Measurements from ENCODE around the gene FAM13C.

Gene FAM13C

GRCh38 chr10:59397961-59398360 lies 35.6 kb upstream of the FAM13C start:
- no peaks in the 10 kb centered on the region for H3K27me3 ChIP-seq (ENCODE audit: control insufficient read depth, low read length)
- no peaks in the 10 kb centered on the region for H3F3A ChIP-seq (ENCODE audit: control insufficient read depth, insufficient read depth)
- no peak for TF ChIP-seq EZH2phosphoT487 (IDR thresholded peaks at IDR 0.05; ENCODE audit: borderline replicate concordance, low read length)
- no peaks in the 10 kb centered on the region for H3K79me2 ChIP-seq (ENCODE audit: control insufficient read depth, low read length)
- H3K36me3 ChIP-seq (ENCODE audit: control insufficient read depth, low read length) = no peaks in the 10 kb centered on the region
- H3K9me3 ChIP-seq (ENCODE audit: control insufficient read depth, insufficient read depth, low read length) = no peaks in the 10 kb centered on the region
- H4K20me1 ChIP-seq (ENCODE audit: control insufficient read depth, insufficient read depth, low read depth, low read length) = no peaks in the 10 kb centered on the region
- H3K9me2 ChIP-seq (replicated peaks; ENCODE audit: control insufficient read depth, low read length) = no peaks in the 10 kb centered on the region
- no peak overlapping the region for H3K4me2 ChIP-seq (ENCODE audit: low read length)
- no peaks in the 10 kb centered on the region for H3K4me1 ChIP-seq (ENCODE audit: control insufficient read depth, low read length)
- H3K4me3 ChIP-seq (ENCODE audit: low read length) = no peak overlapping the region
- H3K27ac ChIP-seq (ENCODE audit: low read depth, low read length) = no peak overlapping the region

DNA sequence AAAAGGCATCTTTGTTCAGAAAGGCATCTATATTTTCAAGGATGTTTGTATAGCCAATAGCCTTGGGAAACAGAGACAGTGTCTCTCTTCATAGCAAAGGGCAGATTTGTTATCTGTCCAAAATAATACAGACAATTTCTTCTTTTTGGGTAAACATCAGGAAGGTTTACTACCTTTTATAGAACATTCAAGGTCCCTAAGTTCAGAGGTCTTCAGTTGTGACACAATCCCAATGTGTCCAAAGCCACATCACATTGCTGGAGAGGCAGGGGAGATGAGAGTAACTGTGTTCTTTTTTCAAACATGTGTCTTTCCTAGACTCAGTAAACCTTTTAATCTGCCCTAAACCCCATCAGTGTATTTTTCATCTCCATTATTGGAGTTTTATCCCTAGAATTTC lies 33.6 kb upstream of the FAM13C start:
- no peaks in the 10 kb centered on the region for H3K9me3 ChIP-seq (ENCODE audit: control insufficient read depth, insufficient read depth, low read length)
- H3K27ac ChIP-seq (ENCODE audit: low read depth, low read length) = no peak overlapping the region
- H3K4me2 ChIP-seq (ENCODE audit: low read length) = no peak overlapping the region
- H3K79me2 ChIP-seq (ENCODE audit: control insufficient read depth, low read length) = no peaks in the 10 kb centered on the region
- no peaks in the 10 kb centered on the region for H3K36me3 ChIP-seq (ENCODE audit: control insufficient read depth, low read length)
- H3K4me3 ChIP-seq (ENCODE audit: low read length) = no peak overlapping the region
- TF ChIP-seq EZH2phosphoT487 (IDR thresholded peaks at IDR 0.05; ENCODE audit: borderline replicate concordance, low read length) = no peak
- TF ChIP-seq, protein P1, sequence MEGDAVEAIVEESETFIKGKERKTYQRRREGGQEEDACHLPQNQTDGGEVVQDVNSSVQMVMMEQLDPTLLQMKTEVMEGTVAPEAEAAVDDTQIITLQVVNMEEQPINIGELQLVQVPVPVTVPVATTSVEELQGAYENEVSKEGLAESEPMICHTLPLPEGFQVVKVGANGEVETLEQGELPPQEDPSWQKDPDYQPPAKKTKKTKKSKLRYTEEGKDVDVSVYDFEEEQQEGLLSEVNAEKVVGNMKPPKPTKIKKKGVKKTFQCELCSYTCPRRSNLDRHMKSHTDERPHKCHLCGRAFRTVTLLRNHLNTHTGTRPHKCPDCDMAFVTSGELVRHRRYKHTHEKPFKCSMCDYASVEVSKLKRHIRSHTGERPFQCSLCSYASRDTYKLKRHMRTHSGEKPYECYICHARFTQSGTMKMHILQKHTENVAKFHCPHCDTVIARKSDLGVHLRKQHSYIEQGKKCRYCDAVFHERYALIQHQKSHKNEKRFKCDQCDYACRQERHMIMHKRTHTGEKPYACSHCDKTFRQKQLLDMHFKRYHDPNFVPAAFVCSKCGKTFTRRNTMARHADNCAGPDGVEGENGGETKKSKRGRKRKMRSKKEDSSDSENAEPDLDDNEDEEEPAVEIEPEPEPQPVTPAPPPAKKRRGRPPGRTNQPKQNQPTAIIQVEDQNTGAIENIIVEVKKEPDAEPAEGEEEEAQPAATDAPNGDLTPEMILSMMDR (IDR thresholded peaks at IDR 0.05; ENCODE audit: low read depth, low read length, poor library complexity, severe bottlenecking) = no peak
- no peaks in the 10 kb centered on the region for H3K4me1 ChIP-seq (ENCODE audit: control insufficient read depth, low read length)
- H3K27me3 ChIP-seq (ENCODE audit: control insufficient read depth, low read length) = no peaks in the 10 kb centered on the region
- H3K9me2 ChIP-seq (replicated peaks; ENCODE audit: control insufficient read depth, low read length) = no peaks in the 10 kb centered on the region
- no peaks in the 10 kb centered on the region for H4K20me1 ChIP-seq (ENCODE audit: control insufficient read depth, insufficient read depth, low read depth, low read length)
- H3F3A ChIP-seq (ENCODE audit: control insufficient read depth, insufficient read depth) = no peaks in the 10 kb centered on the region

- Histone ChIP-seq H3K9me2 (replicated peaks; ENCODE audit: control insufficient read depth, low read length) (no peaks in the 10 kb centered on the region), H3K27ac (ENCODE audit: low read depth, low read length) (no peak overlapping the region), H3K4me3 (ENCODE audit: low read length) (no peak overlapping the region), H3K4me2 (ENCODE audit: low read length) (no peak overlapping the region), H3K36me3 (ENCODE audit: control insufficient read depth, low read length) (no peaks in the 10 kb centered on the region), H3K9me3 (ENCODE audit: control insufficient read depth, insufficient read depth, low read length) (no peaks in the 10 kb centered on the region), H3K4me1 (ENCODE audit: control insufficient read depth, low read length) (no peaks in the 10 kb centered on the region), H4K20me1 (ENCODE audit: control insufficient read depth, insufficient read depth, low read depth, low read length) (no peaks in the 10 kb centered on the region), H3F3A (ENCODE audit: control insufficient read depth, insufficient read depth) (no peaks in the 10 kb centered on the region), H3K79me2 (ENCODE audit: control insufficient read depth, low read length) (no peaks in the 10 kb centered on the region), H3K27me3 (ENCODE audit: control insufficient read depth, low read length) (no peaks in the 10 kb centered on the region)
- no peak for TF ChIP-seq EZH2phosphoT487 (IDR thresholded peaks at IDR 0.05; ENCODE audit: borderline replicate concordance, low read length)
- TF ChIP-seq, protein P1 (IDR thresholded peaks at IDR 0.05; ENCODE audit: low read depth, low read length, poor library complexity, severe bottlenecking) = no peak
These were observed 31.0 kb upstream of the FAM13C start for GRCh38 chr10:59393349-59393748.

- H3K36me3 ChIP-seq (ENCODE audit: control insufficient read depth, low read length) = no peaks in the 10 kb centered on the region
- no peaks in the 10 kb centered on the region for H3K9me3 ChIP-seq (ENCODE audit: control insufficient read depth, insufficient read depth, low read length)
- no peaks in the 10 kb centered on the region for H3F3A ChIP-seq (ENCODE audit: control insufficient read depth, insufficient read depth)
These were observed 28.7 kb upstream of the FAM13C start for GRCh38 chr10:59391060-59391459.

More at GRCh38 chr10:59391060-59391459, 28.7 kb upstream of the FAM13C start:
- Histone ChIP-seq H3K27me3 (ENCODE audit: control insufficient read depth, low read length) (no peaks in the 10 kb centered on the region), H3K4me2 (ENCODE audit: low read length) (no peak overlapping the region), H3K4me3 (ENCODE audit: low read length) (no peak overlapping the region), H3K4me1 (ENCODE audit: control insufficient read depth, low read length) (no peaks in the 10 kb centered on the region), H3K9me2 (replicated peaks; ENCODE audit: control insufficient read depth, low read length) (no peaks in the 10 kb centered on the region), H4K20me1 (ENCODE audit: control insufficient read depth, insufficient read depth, low read depth, low read length) (no peaks in the 10 kb centered on the region), H3K27ac (ENCODE audit: low read depth, low read length) (no peak overlapping the region), H3K79me2 (ENCODE audit: control insufficient read depth, low read length) (no peaks in the 10 kb centered on the region)
- no peak for TF ChIP-seq EZH2phosphoT487 (IDR thresholded peaks at IDR 0.05; ENCODE audit: borderline replicate concordance, low read length)
- TF ChIP-seq, protein P1 (IDR thresholded peaks at IDR 0.05; ENCODE audit: low read depth, low read length, poor library complexity, severe bottlenecking) = no peak

All from DOHH2 (cell line).